SK-N-SH (cell line): ENCODE measurements around the gene PCSK6. TPM values are rescaled to one million over a fixed set of nuclear protein-coding genes. Genes with fewer than 3 reads are reported as not detected.

ENCODE experiments used
- CTCF ChIA-PET: fragments of 300-600, 350-600 bp; formaldehyde crosslinking; extraction: SDS; loops from one replicate; lab custom pipeline; 2021; lab: Yijun Ruan, JAX
- POLR2A ChIA-PET: fragments of 350-600 bp; sonication (Branson Sonifier 250); formaldehyde crosslinking; extraction: SDS; loops from one replicate; lab custom pipeline; 2020; ENCODE audit warnings: antibody characterized with exemption, inconsistent platforms; lab: Yijun Ruan, JAX
- DNase-seq: peaks from one replicate; pipeline ENCODE4 v3.0.0; 2012
- H2AFZ ChIP-seq: fragments of 200-600 bp; sonication (generic); 2 replicates; pipeline ENCODE4 v1.8.1; 2016; ENCODE audit warnings: antibody characterized with exemption, mild to moderate bottlenecking, low read depth
- H3F3A ChIP-seq: fragments of 200-600 bp; sonication (generic); replicated peaks from 2 replicates; pipeline ENCODE3; 2016; ENCODE audit warnings: antibody characterized with exemption, mild to moderate bottlenecking; ENCODE audit not compliant: insufficient read depth
- H3K27ac ChIP-seq, 2 experiments: fragments of 200-500 bp in 1 of 2; fragments of 200-600 bp in 1 of 2; sonication (Bioruptor generic) in 1 of 2; sonication (generic), shearing (Covaris generic) in 1 of 2; 2 replicates each; pipeline versions ENCODE4 v1.5.1 to v1.6.1; 2014 to 2016; ENCODE audit warnings: low read depth in 2 of 2, inconsistent platforms in 1 of 2, low read length in 1 of 2, mild to moderate bottlenecking in 1 of 2, mixed read lengths in 1 of 2
- H3K27me3 ChIP-seq: fragments of 200-600 bp; sonication (generic), shearing (Covaris generic); 2 replicates; pipeline ENCODE4 v1.6.1; 2016; ENCODE audit warnings: mixed run types; ENCODE audit not compliant: insufficient read depth
- H3K36me3 ChIP-seq, 2 experiments: fragments of 200-500 bp in 1 of 2; fragments of 200-600 bp in 1 of 2; sonication (Bioruptor generic) in 1 of 2; sonication (generic) in 1 of 2; replicated peaks in 1 of 2; 2 replicates each; pipeline versions ENCODE3 to v1.5.1; 2014 to 2016; ENCODE audit warnings: low read length in 1 of 2, mild to moderate bottlenecking in 1 of 2; ENCODE audit not compliant: insufficient read depth in 2 of 2, control insufficient read depth in 1 of 2
- H3K4me1 ChIP-seq, 2 experiments: fragments of 200-500 bp in 1 of 2; fragments of 200-600 bp in 1 of 2; sonication (Bioruptor generic) in 1 of 2; sonication (generic), shearing (Covaris generic) in 1 of 2; 2 replicates each; pipeline versions ENCODE4 v1.5.1 to v1.6.1; 2014 to 2016; ENCODE audit warnings: low read depth in 1 of 2, low read length in 1 of 2, mixed run types in 1 of 2; ENCODE audit not compliant: insufficient read depth in 2 of 2, control insufficient read depth in 1 of 2
- H3K4me2 ChIP-seq: fragments of 200-600 bp; sonication (generic), shearing (Covaris generic); 2 replicates; pipeline ENCODE4 v1.6.1; 2017; ENCODE audit warnings: mixed run types
- H3K4me3 ChIP-seq, 2 experiments: fragments of 200-500 bp in 1 of 2; fragments of 200-600 bp in 1 of 2; sonication (Bioruptor generic) in 1 of 2; sonication (generic), shearing (Covaris generic) in 1 of 2; 2 replicates each; pipeline versions ENCODE4 v1.5.1 to v1.8.1; 2014 to 2016; ENCODE audit warnings: low read depth in 2 of 2, inconsistent platforms in 1 of 2, low read length in 1 of 2, mild to moderate bottlenecking in 1 of 2, mixed read lengths in 1 of 2, moderate library complexity in 1 of 2
- H3K79me2 ChIP-seq: fragments of 200-600 bp; sonication (generic); 2 replicates; pipeline ENCODE4 v1.8.1; 2017; ENCODE audit warnings: mild to moderate bottlenecking; ENCODE audit not compliant: insufficient read depth
- H3K9ac ChIP-seq: fragments of 200-600 bp; sonication (generic); 2 replicates; pipeline ENCODE4 v1.6.1; 2017; ENCODE audit warnings: mixed run types
- H3K9me2 ChIP-seq: fragments of 200-600 bp; sonication (generic); 2 replicates; pipeline ENCODE4 v1.6.1; 2017; ENCODE audit warnings: mixed run types
- H3K9me3 ChIP-seq: fragments of 200-600 bp; sonication (generic); 2 replicates; pipeline ENCODE4 v1.6.1; 2017; ENCODE audit warnings: mixed run types, mild to moderate bottlenecking, moderate library complexity
- H4K20me1 ChIP-seq: fragments of 200-600 bp; sonication (generic); 2 replicates; pipeline ENCODE4 v1.6.1; 2017; ENCODE audit warnings: mild to moderate bottlenecking, mixed run types; ENCODE audit not compliant: insufficient read depth
- CHD2 ChIP-seq: fragments of 150-350 bp; IDR thresholded peaks from 2 replicates; pipeline ENCODE4 v1.6.1; 2018; ENCODE audit warnings: low read length; ENCODE audit not compliant: partially characterized antibody
- ELF1 ChIP-seq: IDR thresholded peaks from 2 replicates; pipeline ENCODE4 v1.4.0; 2012
- EP300 ChIP-seq, 2 experiments: IDR thresholded peaks; 2 replicates each; pipeline versions ENCODE4 v1.4.0 to v1.6.1; 2012; ENCODE audit warnings: borderline replicate concordance in 1 of 2, low read depth in 1 of 2, low read length in 1 of 2
- FOXJ3 ChIP-seq: sonication (generic); formaldehyde crosslinking; IDR thresholded peaks from 2 replicates; pipeline ENCODE4 v1.5.1; 2020; ENCODE audit warnings: mild to moderate bottlenecking, missing genetic modification reagents
- GABPA ChIP-seq: IDR thresholded peaks from 2 replicates; pipeline ENCODE4 v1.4.0; 2012; ENCODE audit warnings: low read depth, mild to moderate bottlenecking
- IRF3 ChIP-seq: fragments of 150-350 bp; IDR thresholded peaks from 2 replicates; pipeline ENCODE4 v1.6.1; 2016; ENCODE audit warnings: mild to moderate bottlenecking, low read depth, low read length
- MAX ChIP-seq: IDR thresholded peaks from 2 replicates; pipeline ENCODE4 v1.4.0; 2012; ENCODE audit warnings: low read depth
- MEF2A ChIP-seq: IDR thresholded peaks from 2 replicates; pipeline ENCODE4 v1.4.0; 2012; ENCODE audit warnings: low read depth, borderline replicate concordance
- POLR2AphosphoS5 ChIP-seq: IDR thresholded peaks from 2 replicates; pipeline ENCODE4 v1.6.1; 2012; ENCODE audit warnings: low read depth, low read length
- RCOR1 ChIP-seq: fragments of 150-350 bp; IDR thresholded peaks from 2 replicates; pipeline ENCODE4 v1.6.1; 2017; ENCODE audit warnings: antibody characterized with exemption, low read length
- REST ChIP-seq: IDR thresholded peaks from 2 replicates; pipeline ENCODE4 v1.6.1; 2012; ENCODE audit warnings: mild to moderate bottlenecking, low read depth, low read length, moderate library complexity
- RFX5 ChIP-seq: IDR thresholded peaks from 2 replicates; pipeline ENCODE4 v1.6.1; 2012; ENCODE audit warnings: mild to moderate bottlenecking, improper control_type of control experiment, low read length
- RXRA ChIP-seq: IDR thresholded peaks from 2 replicates; pipeline ENCODE4 v1.4.0; 2012; ENCODE audit warnings: low read depth, mild to moderate bottlenecking, borderline replicate concordance
- SMC3 ChIP-seq: IDR thresholded peaks from 2 replicates; pipeline ENCODE4 v1.6.1; 2012; ENCODE audit warnings: low read depth, low read length, improper control_type of control experiment
- TAF1 ChIP-seq: IDR thresholded peaks from 2 replicates; pipeline ENCODE4 v1.6.1; 2012; ENCODE audit warnings: low read depth, mild to moderate bottlenecking, low read length, moderate library complexity, borderline replicate concordance
- TCF12 ChIP-seq: IDR thresholded peaks from 2 replicates; pipeline ENCODE4 v1.4.0; 2012
- USF1 ChIP-seq: IDR thresholded peaks from 2 replicates; pipeline ENCODE4 v1.4.0; 2012; ENCODE audit warnings: low read depth, borderline replicate concordance
- YY1 ChIP-seq: IDR thresholded peaks from 2 replicates; pipeline ENCODE4 v1.4.0; 2012; ENCODE audit warnings: low read depth, mild to moderate bottlenecking
- WGBS: methylation state at CpG from one replicate; pipeline ENCODE4 v1.1.6; 2017; ENCODE audit warnings: low lambda C conversion rate; 5-methylcytosine and 5-hydroxymethylcytosine counted together
- polyA plus RNA-seq, 3 experiments: library from polyadenylated mRNA; depleted of rRNA; stranded (reverse); fragments of >200 nt; gene quantifications; 2 replicates each; pipeline ENCODE4 v1.2.3, GENCODE V29; 2012

Gene PCSK6
- polyA plus RNA-seq, 1 of the 3 experiments (the other 2 are of a cell fraction) = 0.03 TPM

- TF ChIP-seq ELF1 (no peak), SMC3 (no peak), GABPA (no peak)
- POLR2A ChIA-PET = no interaction called here
Measured at GRCh38 chr15:101433396-101433795, 56.1 kb downstream of the PCSK6 start.

GRCh38 chr15:101432982-101433381 is 56.5 kb downstream of the PCSK6 start:
- Histone ChIP-seq H3K27ac (no peak overlapping the region), H4K20me1 (no peaks in the 10 kb centered on the region), H3K36me3 (no peaks in the 10 kb centered on the region), H2AFZ (no peak overlapping the region), H3K4me3 (no peak overlapping the region)
- CTCF ChIA-PET = no interaction called here
- TF ChIP-seq TAF1 = no peak
- no peak for TF ChIP-seq TCF12
- TF ChIP-seq MEF2A = no peak
- TF ChIP-seq FOXJ3 (CRISPR knock-in tag) = no peak
- TF ChIP-seq, all 33 proteins: peak for 0
- H3K79me2 ChIP-seq = no peaks in the 10 kb centered on the region
- no peak for DNase-seq
- H3K4me2 ChIP-seq = no peak overlapping the region
- POLR2A ChIA-PET = no interaction called here
- H3K9ac ChIP-seq = no peak overlapping the region
- 42% methylated on average over 3 of the region's 3 CpGs for WGBS
- H3F3A ChIP-seq = no peaks in the 10 kb centered on the region
- no peaks in the 10 kb centered on the region for H3K9me3 ChIP-seq
- no peaks in the 10 kb centered on the region; the same call in 1 of the 2 replicates for H3K27me3 ChIP-seq
- no peaks in the 10 kb centered on the region for H3K9me2 ChIP-seq
- H3K4me1 ChIP-seq = peaks cover 0 to 3% of the 10 kb centered on the region in 2 experiments; a peak in 1 of 4 replicates

More at GRCh38 chr15:101433396-101433795, 56.1 kb downstream of the PCSK6 start:
- no peak overlapping the region for H3K4me2 ChIP-seq
- no peaks in the 10 kb centered on the region for H3F3A ChIP-seq
- no peak overlapping the region for H2AFZ ChIP-seq
- H3K9me2 ChIP-seq = no peaks in the 10 kb centered on the region
- no peaks in the 10 kb centered on the region for H3K79me2 ChIP-seq
- H3K9ac ChIP-seq = no peak overlapping the region
- H3K4me3 ChIP-seq = no peak overlapping the region
- H4K20me1 ChIP-seq = no peaks in the 10 kb centered on the region
- no peak for DNase-seq
- WGBS = 42% methylated on average over 7 of the region's 7 CpGs
- no peaks in the 10 kb centered on the region for H3K36me3 ChIP-seq
- H3K9me3 ChIP-seq = no peaks in the 10 kb centered on the region
- CTCF ChIA-PET = no interaction called here
- H3K27ac ChIP-seq = no peak overlapping the region
- no peaks in the 10 kb centered on the region; the same call in 1 of the 2 replicates for H3K27me3 ChIP-seq
- H3K4me1 ChIP-seq = peaks cover 0 to 3% of the 10 kb centered on the region in 2 experiments; a peak in 1 of 4 replicates

GRCh38 chr15:101431748-101432147 is 57.8 kb downstream of the PCSK6 start:
- DNase-seq = no peak
- ChIA-PET CTCF (no interaction called here), POLR2A (no interaction called here)
- Histone ChIP-seq H3K4me3 (no peak overlapping the region), H3K79me2 (no peaks in the 10 kb centered on the region), H3K9me3 (no peaks in the 10 kb centered on the region), H3K9me2 (no peaks in the 10 kb centered on the region), H3K36me3 (no peaks in the 10 kb centered on the region), H3K4me1 (peaks cover 0 to 3% of the 10 kb centered on the region in 2 experiments; a peak in 1 of 4 replicates), H3K27ac (no peak overlapping the region), H3F3A (no peaks in the 10 kb centered on the region), H3K4me2 (no peak overlapping the region), H3K9ac (no peak overlapping the region), H3K27me3 (no peaks in the 10 kb centered on the region; the same call in 1 of the 2 replicates), H4K20me1 (no peaks in the 10 kb centered on the region), H2AFZ (no peak overlapping the region)
- 71% methylated on average over 6 of the region's 6 CpGs for WGBS
- no peak for TF ChIP-seq RXRA
- TF ChIP-seq CHD2 = no peak
- no peak for TF ChIP-seq MAX
- no peak for TF ChIP-seq IRF3
- no peak for TF ChIP-seq EP300 (IDR thresholded peaks at IDR 0.05; ENCODE audit: borderline replicate concordance in 1 of 2, low read depth in 1 of 2, low read length in 1 of 2)
- no peak for TF ChIP-seq USF1
- no peak for TF ChIP-seq TAF1
- TF ChIP-seq RCOR1 = no peak
- no peak for TF ChIP-seq POLR2AphosphoS5
- no peak for TF ChIP-seq RFX5
- no peak for TF ChIP-seq YY1
- TF ChIP-seq REST = no peak
